HL-60 (cell line): ENCODE data around the gene NEK2.

Experiments used
- DNase-seq, 2 experiments: peaks; one replicate each; pipeline ENCODE4 v3.0.0-alpha.2; 2010 to 2020; ENCODE audit warnings: low read depth in 1 of 2, low spot score in 1 of 2
- H3K27ac ChIP-seq: fragments of 250-450 bp; sonication (Bioruptor Pico); replicated peaks from 2 replicates; pipeline ENCODE4 v1.5.1; 2020; ENCODE audit warnings: mild to moderate bottlenecking, moderate library complexity
- H3K27me3 ChIP-seq: fragments of 250-450 bp; sonication (Bioruptor Pico); 2 replicates; pipeline ENCODE4 v1.5.1; 2021; ENCODE audit warnings: mild to moderate bottlenecking, moderate library complexity; ENCODE audit not compliant: insufficient read depth, poor library complexity, severe bottlenecking
- H3K4me3 ChIP-seq: replicated peaks from 2 replicates; pipeline ENCODE4 v1.5.1; 2011; ENCODE audit warnings: mild to moderate bottlenecking, control low read depth, low read length; ENCODE audit not compliant: insufficient read depth
- CTCF ChIP-seq: IDR thresholded peaks from one replicate; pipeline ENCODE4 v1.5.1; 2011; ENCODE audit warnings: low read length, control low read depth, inconsistent platforms; ENCODE audit not compliant: insufficient read depth
- GABPA ChIP-seq: IDR thresholded peaks from 2 replicates; pipeline ENCODE4 v1.6.1; 2012; ENCODE audit warnings: low read depth
- POLR2AphosphoS5 ChIP-seq: IDR thresholded peaks from 2 replicates; pipeline ENCODE4 v1.6.1; 2012; ENCODE audit warnings: low read depth
- REST ChIP-seq: IDR thresholded peaks from 2 replicates; pipeline ENCODE4 v1.6.1; 2012; ENCODE audit warnings: low read depth; ENCODE audit not compliant: insufficient replicate concordance
- SPI1 ChIP-seq: IDR thresholded peaks from 2 replicates; pipeline ENCODE4 v1.6.1; 2012; ENCODE audit warnings: low read depth, mild to moderate bottlenecking, borderline replicate concordance

NEK2 gene

DNA sequence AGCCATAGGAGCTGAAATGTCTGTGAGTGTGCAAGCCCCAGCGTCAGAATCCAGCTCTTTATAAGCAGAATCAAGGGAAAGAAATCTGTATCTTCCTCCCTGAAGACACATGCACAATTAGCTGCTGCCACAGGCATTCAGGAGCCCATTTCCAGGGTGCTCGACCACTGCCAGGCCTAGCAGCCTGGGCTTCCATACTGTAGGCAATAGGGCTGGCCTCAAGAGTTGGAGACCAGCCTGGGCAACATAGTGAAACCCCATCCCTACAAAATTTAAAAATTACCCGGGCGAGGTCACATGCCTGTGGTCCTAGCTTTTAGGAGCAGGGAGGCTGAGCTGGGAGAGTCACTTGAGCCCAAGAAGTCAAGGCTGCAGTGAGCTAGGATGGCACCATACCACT, 41.0 kb downstream of the NEK2 start:
- TF ChIP-seq REST (no peak), POLR2AphosphoS5 (no peak), GABPA (no peak), SPI1 (no peak), CTCF (no peak)
- Histone ChIP-seq H3K27ac (no peak overlapping the region), H3K4me3 (no peak overlapping the region), H3K27me3 (no peaks in the 10 kb centered on the region)
- DNase-seq: no peak

DNA sequence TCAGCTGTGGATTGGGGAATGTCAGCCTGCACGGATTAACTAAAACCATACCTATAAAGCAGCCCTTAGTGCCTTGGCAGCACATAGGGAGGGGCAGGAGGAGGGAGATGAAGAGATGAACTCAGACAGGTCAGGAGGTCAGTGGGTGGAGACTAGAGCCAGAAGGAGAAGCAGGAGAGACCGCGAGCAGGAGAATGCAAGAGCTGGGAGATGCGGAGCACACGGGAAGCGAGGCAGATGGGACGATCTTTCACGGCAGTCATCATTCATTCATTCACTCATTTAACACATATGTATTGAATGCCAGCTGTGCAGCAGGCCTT, 41.9 kb downstream of the NEK2 start:
- DNase-seq: no peak

More for the DNA sequence above, 41.9 kb downstream of the NEK2 start:
- no peak overlapping the region for H3K4me3 ChIP-seq
- no peak for TF ChIP-seq REST
- no peak for TF ChIP-seq GABPA
- TF ChIP-seq CTCF: no peak
- no peak for TF ChIP-seq POLR2AphosphoS5
- TF ChIP-seq SPI1: no peak
- no peaks in the 10 kb centered on the region for H3K27me3 ChIP-seq
- no peak overlapping the region for H3K27ac ChIP-seq
